Suprapubic skin (tissue), 3 donors: ENCODE data around the gene KL.

Experiments used
- POLR2AphosphoS5 ChIP-seq, 3 donors: sonication (generic); formaldehyde crosslinking; IDR thresholded peaks; one replicate each; pipeline ENCODE4 v1.6.1; 2017; ENCODE audit warnings: antibody characterized with exemption in 3 of 3
- TF ChIP-seq, protein P1 (sequence below), 2 donors: fragments of 200-600 bp in 1 of 2; fragments of 450-650 bp in 1 of 2; sonication (generic) in 1 of 2; IDR thresholded peaks; one replicate each; pipeline ENCODE4 v1.5.1; 2016 to 2019; ENCODE audit warnings: antibody characterized with exemption in 2 of 2, mild to moderate bottlenecking in 1 of 2, moderate library complexity in 1 of 2

DNA sequence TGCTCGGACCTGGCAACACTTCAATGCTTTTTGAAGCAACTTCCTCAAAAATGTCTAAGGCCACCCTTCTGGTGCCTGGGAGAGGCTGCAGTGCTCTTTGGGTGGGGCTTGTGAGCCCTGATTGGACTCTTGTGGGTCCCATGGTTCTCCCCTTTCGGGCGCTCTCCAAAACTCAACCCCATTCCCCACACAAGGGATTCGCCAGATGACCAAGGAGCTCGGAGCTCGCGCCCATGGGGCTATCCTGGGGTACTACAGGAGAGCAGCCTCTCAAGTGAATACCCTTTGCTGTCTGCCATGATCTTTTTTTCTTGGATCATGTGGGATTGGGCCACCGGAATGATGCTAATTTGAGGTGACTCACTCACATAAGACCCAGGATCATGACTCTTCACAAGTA is 29.7 kb upstream of the KL start:
- no peak for TF ChIP-seq POLR2AphosphoS5 (IDR thresholded peaks at IDR 0.05)
- TF ChIP-seq, protein P1, sequence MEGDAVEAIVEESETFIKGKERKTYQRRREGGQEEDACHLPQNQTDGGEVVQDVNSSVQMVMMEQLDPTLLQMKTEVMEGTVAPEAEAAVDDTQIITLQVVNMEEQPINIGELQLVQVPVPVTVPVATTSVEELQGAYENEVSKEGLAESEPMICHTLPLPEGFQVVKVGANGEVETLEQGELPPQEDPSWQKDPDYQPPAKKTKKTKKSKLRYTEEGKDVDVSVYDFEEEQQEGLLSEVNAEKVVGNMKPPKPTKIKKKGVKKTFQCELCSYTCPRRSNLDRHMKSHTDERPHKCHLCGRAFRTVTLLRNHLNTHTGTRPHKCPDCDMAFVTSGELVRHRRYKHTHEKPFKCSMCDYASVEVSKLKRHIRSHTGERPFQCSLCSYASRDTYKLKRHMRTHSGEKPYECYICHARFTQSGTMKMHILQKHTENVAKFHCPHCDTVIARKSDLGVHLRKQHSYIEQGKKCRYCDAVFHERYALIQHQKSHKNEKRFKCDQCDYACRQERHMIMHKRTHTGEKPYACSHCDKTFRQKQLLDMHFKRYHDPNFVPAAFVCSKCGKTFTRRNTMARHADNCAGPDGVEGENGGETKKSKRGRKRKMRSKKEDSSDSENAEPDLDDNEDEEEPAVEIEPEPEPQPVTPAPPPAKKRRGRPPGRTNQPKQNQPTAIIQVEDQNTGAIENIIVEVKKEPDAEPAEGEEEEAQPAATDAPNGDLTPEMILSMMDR (IDR thresholded peaks at IDR 0.05), result no peak
